HG02678 (cell line): ENCODE data around the gene EIF4E1B.

Experiments used
- ATAC-seq: cut with Tn5 transposase; IDR thresholded peaks from one replicate; pipeline ENCODE4 v1.9.1; 2021; ENCODE audit warnings: mild to moderate bottlenecking, moderate library complexity; ENCODE audit not compliant: unreplicated experiment

The EIF4E1B gene

DNA sequence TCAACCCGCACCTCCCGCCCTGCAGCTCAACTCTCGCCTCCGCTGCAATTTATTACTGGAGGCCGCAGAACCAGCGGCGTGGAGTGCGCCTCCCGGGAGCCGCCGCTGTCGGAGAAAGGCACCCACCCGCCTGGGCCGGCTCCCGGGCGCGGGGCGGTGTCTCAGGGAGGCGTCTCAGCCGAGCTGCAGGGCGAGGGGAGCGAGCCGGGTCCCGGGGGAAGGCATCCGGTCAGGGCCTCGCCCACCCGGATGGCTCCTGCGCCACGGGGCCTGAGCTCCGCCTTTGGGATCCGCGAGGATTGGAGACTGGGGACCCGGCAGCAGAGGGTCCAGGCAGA, 49.7 kb downstream of the EIF4E1B start:
- ATAC-seq: no peak

DNA sequence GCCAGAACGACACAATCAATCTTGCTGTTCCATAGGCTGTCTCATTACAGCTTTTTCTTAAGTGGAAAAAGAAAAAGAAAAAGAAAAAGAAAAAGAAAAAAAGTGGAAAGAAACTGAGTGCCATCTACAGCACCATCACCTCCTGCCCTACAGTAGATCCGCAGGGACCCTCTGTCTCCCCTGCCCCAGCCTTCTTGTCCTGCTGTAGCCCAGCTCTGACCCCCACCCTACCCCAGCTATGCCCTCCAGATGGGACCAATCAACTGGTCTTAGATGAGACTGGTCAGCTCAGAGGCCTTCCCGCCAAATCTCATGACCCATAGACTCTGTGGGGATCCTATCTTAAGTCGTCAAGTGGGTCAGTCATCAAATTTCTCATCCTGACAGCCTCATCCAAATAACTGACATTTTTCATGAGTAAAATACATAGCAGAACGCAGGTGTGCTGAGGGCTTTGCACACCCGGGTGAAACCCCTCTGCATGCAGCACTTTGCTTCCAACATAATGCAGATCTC, 51.6 kb downstream of the EIF4E1B start:
- ATAC-seq: no peak

DNA sequence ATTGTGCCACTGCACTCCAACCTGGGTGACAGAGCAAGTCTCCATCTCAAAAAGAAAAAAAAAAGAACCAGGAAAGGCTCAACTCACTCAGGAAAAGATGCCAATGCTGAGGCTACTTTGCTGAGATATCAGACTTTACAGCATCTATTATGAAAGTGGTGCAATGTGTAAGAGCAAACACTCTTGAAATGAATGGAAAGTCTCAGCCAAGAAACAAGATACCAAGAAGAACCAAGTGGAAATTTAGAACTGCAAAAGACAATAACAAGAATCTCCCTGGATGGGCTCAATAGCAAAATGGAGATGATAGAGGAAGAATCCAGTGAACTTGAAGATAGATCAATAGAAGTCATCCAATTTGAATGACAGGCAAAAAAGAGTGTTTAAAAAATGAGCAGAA, 54.5 kb downstream of the EIF4E1B start:
- ATAC-seq: no peak

DNA sequence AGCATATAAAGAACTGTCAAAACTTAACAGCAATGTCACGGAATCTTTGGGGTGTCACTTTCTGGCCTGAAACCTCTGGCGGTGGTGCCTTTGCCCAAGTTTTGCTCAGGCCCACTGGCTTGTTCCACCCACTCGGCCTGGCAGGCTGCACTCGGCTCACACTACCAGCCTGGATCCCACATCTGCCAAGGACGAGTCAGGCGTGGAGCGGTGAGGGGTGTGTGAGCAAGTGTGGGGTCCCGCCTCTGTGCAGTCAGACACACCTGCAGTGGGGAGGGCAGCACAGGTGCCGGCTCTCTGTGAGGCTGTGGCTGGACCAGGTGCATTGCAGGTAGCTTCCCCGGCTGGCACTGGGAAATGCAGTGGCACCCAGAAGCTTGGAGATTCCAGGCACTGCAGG, 56.8 kb downstream of the EIF4E1B start:
- ATAC-seq: no peak

DNA sequence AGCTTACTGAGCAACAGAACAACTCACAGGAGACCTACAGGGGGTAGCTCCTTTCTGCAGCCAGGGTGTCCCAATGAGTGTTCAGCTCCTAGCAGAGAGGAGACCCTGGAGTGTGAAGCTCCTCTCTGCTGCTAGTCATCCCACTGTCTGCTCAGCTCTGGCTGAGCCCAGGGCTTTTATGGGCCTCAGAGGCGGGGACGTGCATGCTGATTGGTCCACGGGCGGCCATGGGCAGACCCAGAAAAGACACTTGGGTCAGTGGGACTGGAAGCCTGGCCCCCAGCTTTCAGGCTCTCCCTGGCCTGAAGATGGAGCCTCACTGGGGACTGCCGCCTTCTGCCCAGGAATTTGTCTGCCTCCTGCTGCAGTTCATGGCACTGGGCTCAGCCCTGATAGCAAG, 57.4 kb downstream of the EIF4E1B start:
- no peak for ATAC-seq

DNA sequence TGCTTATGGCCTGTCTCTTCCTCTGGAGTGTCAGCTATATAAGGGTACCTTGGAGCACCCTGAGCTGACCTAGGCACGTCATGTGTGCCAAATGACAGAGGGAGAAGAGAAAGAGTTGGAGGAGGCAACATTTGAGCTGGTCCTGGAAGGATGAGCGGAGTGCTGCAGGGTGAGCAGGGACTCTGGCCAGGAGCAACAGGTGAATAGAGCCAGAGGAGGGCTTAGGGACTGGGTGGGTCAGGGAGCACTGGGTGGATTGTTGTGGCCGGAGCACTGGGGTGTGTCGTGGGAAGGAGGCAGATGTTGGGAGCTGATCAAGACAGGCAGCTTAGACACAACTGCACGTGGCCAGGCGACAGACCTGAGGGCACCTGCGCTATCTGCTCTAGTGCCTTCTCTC, 60.4 kb downstream of the EIF4E1B start:
- no peak for ATAC-seq

DNA sequence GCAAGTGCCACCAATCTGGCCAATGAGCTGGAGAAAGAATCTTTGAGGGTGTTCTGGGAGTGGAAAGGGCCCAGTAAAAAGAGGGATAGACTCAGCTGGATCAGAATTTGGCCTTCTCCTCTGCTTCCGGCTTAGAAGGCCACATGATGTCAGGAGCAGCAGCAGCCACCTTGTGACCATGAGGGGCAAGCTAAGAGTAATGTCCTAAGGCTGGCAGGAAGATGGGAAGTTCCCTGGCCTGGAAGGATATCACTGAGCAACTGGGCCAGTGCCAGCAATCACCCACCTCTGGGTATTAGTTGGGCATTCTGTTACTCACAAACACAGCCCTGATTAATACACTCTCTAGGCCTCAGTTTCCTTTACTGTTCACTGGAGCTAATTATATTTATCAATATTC, 61.0 kb downstream of the EIF4E1B start:
- no peak for ATAC-seq

DNA sequence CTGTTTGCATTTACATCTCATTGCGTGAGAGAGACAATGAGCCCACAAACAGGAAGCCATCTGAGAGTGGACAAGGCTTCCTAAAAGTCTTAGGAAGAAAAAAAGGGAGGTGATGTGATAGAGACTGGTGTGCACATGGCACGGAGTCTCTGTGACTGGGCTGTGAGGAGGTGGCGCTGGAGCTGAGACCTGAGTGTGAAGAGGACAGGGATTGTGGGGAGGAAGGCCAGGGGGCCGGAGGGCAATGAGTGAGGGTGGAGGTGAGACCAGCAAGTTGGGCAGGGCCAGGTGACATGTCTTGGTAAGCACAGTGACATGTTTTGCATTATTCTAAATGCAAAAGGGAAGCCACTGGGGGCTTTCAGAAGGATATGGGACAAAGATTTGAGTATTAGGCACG, 61.9 kb downstream of the EIF4E1B start:
- ATAC-seq: no peak

DNA sequence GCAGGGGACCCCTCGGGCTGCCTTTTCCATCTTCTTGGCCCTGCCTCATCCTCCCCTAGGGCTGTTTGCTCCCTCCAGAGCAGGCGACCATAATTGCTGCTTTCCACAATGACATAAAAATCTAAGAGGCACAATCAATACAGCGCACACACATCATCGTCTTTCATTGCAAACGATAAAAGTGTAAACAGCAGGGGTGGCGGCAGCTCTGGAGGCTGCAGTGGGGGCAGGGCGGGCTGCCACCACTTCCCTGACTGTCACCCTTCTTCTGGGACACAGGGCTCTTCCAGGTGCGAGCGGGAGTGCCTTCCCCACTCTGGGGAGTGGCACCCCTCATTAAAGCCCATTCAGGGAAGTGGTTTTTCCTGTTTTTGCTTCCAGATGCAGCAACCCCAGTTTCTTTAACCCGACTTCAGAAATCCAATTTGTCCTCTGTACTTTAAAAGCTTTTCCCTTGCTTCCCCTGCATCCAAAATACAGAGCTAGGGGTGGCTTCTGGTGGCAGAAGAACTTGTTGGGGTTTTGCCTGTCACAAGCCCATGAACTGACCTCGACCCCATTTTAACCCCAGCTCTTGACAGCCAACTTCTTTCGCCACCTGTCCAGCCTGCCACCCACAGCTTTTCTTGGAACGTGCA, 62.5 kb downstream of the EIF4E1B start:
- no peak for ATAC-seq

DNA sequence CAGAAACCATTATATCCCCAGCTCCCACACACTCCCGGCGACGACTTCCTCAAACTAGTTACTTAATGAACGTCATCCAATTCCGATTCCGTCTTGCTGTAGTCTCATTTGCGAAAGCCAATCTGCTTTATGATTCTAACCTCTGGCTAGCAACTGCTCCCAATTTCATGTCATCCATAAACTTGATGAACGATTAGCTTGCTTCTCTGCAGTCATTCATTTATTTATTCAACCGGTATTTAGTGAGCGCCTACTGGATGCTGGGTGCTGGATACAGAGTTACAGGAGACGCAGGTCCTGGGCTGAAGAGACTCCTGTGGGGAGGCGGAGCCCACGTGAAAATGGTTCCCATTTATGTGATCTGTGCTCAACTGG, 63.0 kb downstream of the EIF4E1B start:
- ATAC-seq: no peak

DNA sequence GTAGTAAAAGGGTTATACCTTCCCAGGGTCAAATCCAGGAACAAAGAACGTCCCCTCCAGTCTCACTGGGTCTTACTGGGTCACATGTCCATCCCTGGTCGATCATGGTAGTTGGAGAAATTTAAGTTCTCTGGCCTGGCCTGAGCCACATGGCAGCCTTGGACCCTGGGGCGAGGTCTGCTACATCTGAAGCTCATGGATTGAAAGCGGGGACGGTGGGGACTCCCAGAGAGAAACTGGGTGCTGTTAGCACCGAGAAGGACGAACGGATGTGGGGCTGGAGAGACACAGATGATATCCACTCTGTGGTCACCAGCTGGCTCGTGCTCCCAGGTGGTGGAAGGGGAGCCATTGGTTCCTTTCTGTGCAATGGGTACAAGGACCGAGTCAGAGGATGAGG, 63.7 kb downstream of the EIF4E1B start:
- ATAC-seq: no peak

DNA sequence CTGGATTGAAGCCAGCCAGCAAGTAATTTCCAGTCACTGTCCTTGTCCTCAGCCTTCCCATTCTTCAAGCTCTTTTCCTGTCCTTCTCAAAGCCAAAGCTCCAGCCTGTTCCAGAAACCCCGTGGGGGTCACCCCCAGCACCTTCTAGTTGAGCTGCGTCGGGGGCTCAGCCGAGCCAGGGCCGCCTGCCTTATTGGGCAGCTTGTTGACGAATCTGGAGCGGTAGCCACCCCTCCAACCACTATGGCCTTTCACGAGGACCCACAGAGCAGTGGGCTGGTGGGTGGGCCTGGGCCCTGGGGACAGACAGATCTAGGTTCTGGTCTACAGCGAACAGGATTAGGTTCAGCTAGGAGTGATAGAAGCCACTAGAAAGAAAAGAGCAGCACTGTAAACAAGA, 64.2 kb downstream of the EIF4E1B start:
- no peak for ATAC-seq

DNA sequence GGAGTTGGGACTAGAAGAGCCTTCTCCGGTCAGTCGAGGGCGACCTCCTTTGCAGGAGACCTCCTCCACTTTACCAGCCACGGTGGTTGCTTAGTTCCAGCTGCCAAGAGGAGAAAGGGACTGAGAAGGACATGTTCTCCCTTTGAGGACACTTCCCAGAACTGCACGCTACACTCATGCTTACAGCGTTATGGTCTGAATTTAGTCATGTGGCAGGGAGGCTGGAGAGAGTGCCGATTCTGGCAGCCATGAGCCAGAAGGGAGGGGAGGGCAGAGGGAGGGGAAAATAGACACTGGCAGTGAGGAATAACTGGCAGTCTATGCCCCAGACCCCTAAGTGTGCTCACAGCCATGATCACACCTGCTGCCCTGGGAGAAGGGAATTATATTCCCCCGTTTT, 64.6 kb downstream of the EIF4E1B start:
- ATAC-seq: no peak
